ENCODE results near the gene PSMB11. TPM values are rescaled to one million over a fixed set of nuclear protein-coding genes. Genes with fewer than 3 reads are reported as not detected.

The PSMB11 gene
- total and polyA plus RNA-seq, 10 donors, result 0.03 TPM; not detected in 9

GRCh38 chr14:23041729-23042128 lies 283 bp upstream of the PSMB11 start:
- no peaks in the 10 kb centered on the region for H3K27me3 ChIP-seq (replicated peaks in 1 of 7)
- no peak for DNase-seq
- H3K4me1 ChIP-seq, result peaks cover 0 to 17% (median 4%) of the 10 kb centered on the region in 6 donors
- no peak for TF ChIP-seq POLR2AphosphoS5 (IDR thresholded peaks at IDR 0.05)
- TF ChIP-seq CTCF (IDR thresholded peaks at IDR 0.05 in 8 of 11, conservative IDR thresholded peaks at IDR 0.05 in 3 of 11), result no peak
- no peak for TF ChIP-seq POLR2A (IDR thresholded peaks at IDR 0.05)
- WGBS, 5 donors, result 87 to 93% (median 89%) methylated on average over 8 of the region's 8 CpGs
- intact Hi-C loops (cut with DNase I; ENCODE audit: low total_unique reads), result loop anchor here (5.0 kb wide), 1 partner anchor 44 kb away; no protein-coding TSS in a partner anchor
- no peak overlapping the region for H3K27ac ChIP-seq
- H3K9me3 ChIP-seq, result no peaks in the 10 kb centered on the region
- no peaks in the 10 kb centered on the region for H3K36me3 ChIP-seq
- H3K4me3 ChIP-seq, result no peak overlapping the region

- Histone ChIP-seq H3K27me3 (replicated peaks in 1 of 7) (peaks cover 0 to 5% (median 0%) of the 10 kb centered on the region in 7 donors), H3K27ac (no peak overlapping the region), H3K4me1 (peaks cover 0 to 29% (median 7%) of the 10 kb centered on the region in 6 donors), H3K36me3 (no peaks in the 10 kb centered on the region), H3K4me3 (no peak overlapping the region), H3K9me3 (no peaks in the 10 kb centered on the region)
- intact Hi-C loops (cut with DNase I; ENCODE audit: low total_unique reads), result loop anchor here (5.0 kb wide), 1 partner anchor 46 kb away; no protein-coding TSS in a partner anchor
- TF ChIP-seq POLR2AphosphoS5 (IDR thresholded peaks at IDR 0.05) (no peak), CTCF (IDR thresholded peaks at IDR 0.05 in 8 of 11, conservative IDR thresholded peaks at IDR 0.05 in 3 of 11) (no peak), POLR2A (IDR thresholded peaks at IDR 0.05) (no peak)
- WGBS, 5 donors, result 88 to 96% (median 93%) methylated on average over 6 of the region's 6 CpGs
- no peak for DNase-seq
Observed at GRCh38 chr14:23043145-23043544, 1.1 kb downstream of the PSMB11 start.

- Histone ChIP-seq H3K4me1 (peaks cover 0 to 29% (median 7%) of the 10 kb centered on the region in 6 donors), H3K27ac (peak overlapping the region in 2 of 8 donors; percentile 24 to 38), H3K27me3 (replicated peaks in 1 of 7) (peaks cover 0 to 5% (median 0%) of the 10 kb centered on the region in 7 donors), H3K36me3 (no peaks in the 10 kb centered on the region), H3K4me3 (no peak overlapping the region), H3K9me3 (no peaks in the 10 kb centered on the region)
- no peak for DNase-seq
- intact Hi-C loops (cut with DNase I; ENCODE audit: low total_unique reads), result loop anchor here (5.0 kb wide), 1 partner anchor 46 kb away; no protein-coding TSS in a partner anchor
- TF ChIP-seq CTCF (IDR thresholded peaks at IDR 0.05 in 8 of 11, conservative IDR thresholded peaks at IDR 0.05 in 3 of 11) (no peak), POLR2AphosphoS5 (IDR thresholded peaks at IDR 0.05) (no peak), POLR2A (IDR thresholded peaks at IDR 0.05) (no peak)
- 60 to 87% (median 79%) methylated on average over 3 of the region's 3 CpGs for WGBS, 5 donors
Observed at GRCh38 chr14:23043754-23044153, 1.7 kb downstream of the PSMB11 start.

- H3K27me3 ChIP-seq (replicated peaks in 1 of 7), result peaks cover 0 to 5% (median 0%) of the 10 kb centered on the region in 7 donors
- intact Hi-C loops (cut with DNase I; ENCODE audit: low total_unique reads), result loop anchor here (5.0 kb wide), 1 partner anchor 48 kb away; no protein-coding TSS in a partner anchor
- WGBS, 5 donors, result 86 to 94% (median 90%) methylated on average over 8 of the region's 8 CpGs
- TF ChIP-seq CTCF (IDR thresholded peaks at IDR 0.05 in 8 of 11, conservative IDR thresholded peaks at IDR 0.05 in 3 of 11) (no peak), POLR2AphosphoS5 (IDR thresholded peaks at IDR 0.05) (no peak), POLR2A (IDR thresholded peaks at IDR 0.05) (no peak)
- no peaks in the 10 kb centered on the region for H3K36me3 ChIP-seq
- peak overlapping the region in 4 of 8 donors; percentile 30 to 64 (median 52) for H3K27ac ChIP-seq
- H3K4me1 ChIP-seq, result peaks cover 0 to 29% (median 7%) of the 10 kb centered on the region in 6 donors
- H3K9me3 ChIP-seq, result no peaks in the 10 kb centered on the region
- no peak overlapping the region for H3K4me3 ChIP-seq
- DNase-seq, result no peak
Observed at GRCh38 chr14:23044840-23045239, 2.8 kb downstream of the PSMB11 start.

All from spleen (tissue), 11 donors.